HCT116 (cell line): Measurements from ENCODE around the gene CRHR1. TPM values are rescaled to one million over a fixed set of nuclear protein-coding genes. Genes with fewer than 3 reads are reported as not detected.

Experiments used
- ATAC-seq: fragments of 200-7000 bp; cut with Tn5 transposase; 2 replicates; pipeline ENCODE4 v1.9.1; 2020; ENCODE audit warnings: mild to moderate bottlenecking, moderate library complexity
- BruUV-seq: library from RNA; stranded (reverse); fragments of 400-500 nt; replicated peaks from 2 replicates; lab custom pipeline; 2021; lab: Mats Ljungman, UMichigan
- CTCF ChIA-PET: fragments of 300-600 bp; sonication (Branson Sonifier 250); formaldehyde crosslinking; loops from one replicate; lab custom pipeline; 2021; ENCODE audit warnings: antibody characterized with exemption; lab: Charles Lee
- POLR2A ChIA-PET: fragments of 300-600, 350-600 bp; sonication (Branson Sonifier 250); formaldehyde crosslinking; loops from one replicate; lab custom pipeline; 2021; ENCODE audit warnings: antibody characterized with exemption; lab: Charles Lee
- RAD21 ChIA-PET, 2 experiments: fragments of 300-600 bp; sonication (Branson Sonifier 250); formaldehyde crosslinking; loops; one replicate each; lab custom pipeline; 2023; ENCODE audit warnings: low total read pairs in 2 of 2; ENCODE audit not compliant: uncharacterized antibody in 2 of 2, unreplicated experiment in 2 of 2, low non-redundant PET in 1 of 2; lab: Charles Lee
- DNase-seq: peaks from one replicate; pipeline ENCODE4 v3.0.0-alpha.2; 2010; ENCODE audit warnings: low read depth, low spot score
- H2AFZ ChIP-seq: fragments of 200-600 bp; shearing (Covaris generic), sonication (generic); 2 replicates; pipeline ENCODE4 v1.6.1; 2017; ENCODE audit warnings: low read depth, mixed run types, mixed read lengths, antibody characterized with exemption, low read length; ENCODE audit not compliant: poor library complexity, severe bottlenecking
- H3K27ac ChIP-seq: 2 replicates; pipeline ENCODE4 v1.5.1; 2012; ENCODE audit warnings: low read depth, low read length
- H3K27me3 ChIP-seq: fragments of 200-600 bp; sonication (generic); 2 replicates; pipeline ENCODE4 v1.6.1; 2016; ENCODE audit warnings: mixed run types, low read length, mixed read lengths; ENCODE audit not compliant: insufficient read depth
- H3K36me3 ChIP-seq, 2 experiments: fragments of 200-500 bp in 1 of 2; fragments of 200-600 bp in 1 of 2; sonication (Bioruptor generic) in 1 of 2; sonication (generic) in 1 of 2; 2 replicates each; pipeline versions ENCODE4 v1.5.1 to v1.6.1; 2014 to 2016; ENCODE audit warnings: low read length in 2 of 2, inconsistent platforms in 1 of 2, mixed read lengths in 1 of 2, mixed run types in 1 of 2; ENCODE audit not compliant: insufficient read depth in 2 of 2, control insufficient read depth in 1 of 2
- H3K4me1 ChIP-seq, 2 experiments: fragments of 200-600 bp in 1 of 2; sonication (generic) in 1 of 2; 2 replicates each; pipeline versions ENCODE4 v1.5.1 to v1.6.1; 2012 to 2017; ENCODE audit warnings: low read length in 2 of 2, inconsistent platforms in 1 of 2, mild to moderate bottlenecking in 1 of 2, mixed read lengths in 1 of 2, mixed run types in 1 of 2, moderate library complexity in 1 of 2; ENCODE audit not compliant: insufficient read depth in 2 of 2, control insufficient read depth in 1 of 2
- H3K4me2 ChIP-seq: fragments of 200-600 bp; sonication (generic); 2 replicates; pipeline ENCODE4 v1.6.1; 2017; ENCODE audit warnings: mixed run types, low read length, mixed read lengths
- H3K4me3 ChIP-seq, 2 experiments: fragments of 200-600 bp in 1 of 2; sonication (generic) in 1 of 2; replicated peaks in 1 of 2; 2 replicates each; pipeline ENCODE4 v1.5.1; 2011 to 2016; ENCODE audit warnings: low read length in 2 of 2, control low read depth in 1 of 2, low read depth in 1 of 2, mild to moderate bottlenecking in 1 of 2, mixed read lengths in 1 of 2, mixed run types in 1 of 2
- H3K79me2 ChIP-seq: fragments of 200-600 bp; sonication (generic); 2 replicates; pipeline ENCODE4 v1.6.1; 2017; ENCODE audit warnings: mild to moderate bottlenecking, mixed run types, low read length, moderate library complexity, mixed read lengths; ENCODE audit not compliant: insufficient read depth
- H3K9ac ChIP-seq: fragments of 200-600 bp; sonication (generic); 2 replicates; pipeline ENCODE4 v1.6.1; 2016; ENCODE audit warnings: low read length, mixed read lengths
- H3K9me2 ChIP-seq: fragments of 200-600 bp; sonication (generic), shearing (Covaris generic); 2 replicates; pipeline ENCODE4 v1.6.1; 2017; ENCODE audit warnings: mixed run types, mild to moderate bottlenecking, moderate library complexity; ENCODE audit not compliant: insufficient read depth
- H3K9me3 ChIP-seq, 2 experiments: fragments of 200-500 bp in 1 of 2; fragments of 200-600 bp in 1 of 2; sonication (Bioruptor generic) in 1 of 2; sonication (generic) in 1 of 2; 2 replicates each; pipeline ENCODE4 v1.6.1; 2014 to 2017; ENCODE audit warnings: low read length in 2 of 2, mixed read lengths in 2 of 2, inconsistent platforms in 1 of 2, low read depth in 1 of 2, mild to moderate bottlenecking in 1 of 2, mixed run types in 1 of 2, moderate library complexity in 1 of 2; ENCODE audit not compliant: control insufficient read depth in 1 of 2, insufficient read depth in 1 of 2
- H4K20me1 ChIP-seq: fragments of 200-600 bp; sonication (generic), shearing (Covaris generic); 2 replicates; pipeline ENCODE4 v1.6.1; 2017; ENCODE audit warnings: mixed run types, mild to moderate bottlenecking, moderate library complexity; ENCODE audit not compliant: insufficient read depth
- ATF3 ChIP-seq: IDR thresholded peaks from 2 replicates; pipeline ENCODE4 v1.6.1; 2012
- CBX3 ChIP-seq: IDR thresholded peaks from 2 replicates; pipeline ENCODE4 v1.6.1; 2012; ENCODE audit warnings: low read depth
- CEBPB ChIP-seq: IDR thresholded peaks from 2 replicates; pipeline ENCODE4 v1.6.1; 2012; ENCODE audit warnings: low read depth
- CTCF ChIP-seq, 3 experiments: fragments of 200-600 bp in 1 of 3; sonication (generic) in 1 of 3; IDR thresholded peaks in 2 of 3; conservative IDR thresholded peaks in 1 of 3; 2 replicates each; pipeline ENCODE4 v1.5.1; 2012 to 2017; ENCODE audit warnings: low read depth in 2 of 3, low read length in 2 of 3, antibody characterized with exemption in 1 of 3, borderline replicate concordance in 1 of 3, control low read depth in 1 of 3, mild to moderate bottlenecking in 1 of 3, mixed read lengths in 1 of 3, mixed run types in 1 of 3, moderate library complexity in 1 of 3; ENCODE audit not compliant: insufficient read depth in 1 of 3
- EGR1 ChIP-seq: IDR thresholded peaks from 2 replicates; pipeline ENCODE4 v1.6.1; 2012; ENCODE audit warnings: low read depth
- ELF1 ChIP-seq: IDR thresholded peaks from 2 replicates; pipeline ENCODE4 v1.6.1; 2012; ENCODE audit warnings: low read depth, borderline replicate concordance
- EZH2 ChIP-seq: fragments of 200-600 bp; sonication (generic); IDR thresholded peaks from 2 replicates; pipeline ENCODE4 v1.6.1; 2017; ENCODE audit warnings: antibody characterized with exemption, mixed run types
- FOSL1 ChIP-seq: IDR thresholded peaks from 2 replicates; pipeline ENCODE4 v1.6.1; 2012; ENCODE audit warnings: low read depth
- MAX ChIP-seq: IDR thresholded peaks from 2 replicates; pipeline ENCODE4 v1.6.1; 2012
- POLR2A ChIP-seq: IDR thresholded peaks from 2 replicates; pipeline ENCODE4 v1.7.0; 2011; ENCODE audit warnings: borderline replicate concordance; ENCODE audit not compliant: insufficient read depth, insufficient read length; ENCODE audit errors: extremely low read depth
- POLR2AphosphoS5 ChIP-seq: IDR thresholded peaks from 2 replicates; pipeline ENCODE4 v1.6.1; 2011; ENCODE audit warnings: mild to moderate bottlenecking, low read depth, low read length, moderate library complexity
- REST ChIP-seq: IDR thresholded peaks from 2 replicates; pipeline ENCODE4 v1.6.1; 2012; ENCODE audit warnings: low read depth
- SIN3A ChIP-seq: IDR thresholded peaks from 2 replicates; pipeline ENCODE4 v1.6.1; 2012; ENCODE audit warnings: low read depth
- SP1 ChIP-seq: IDR thresholded peaks from 2 replicates; pipeline ENCODE4 v1.6.1; 2012; ENCODE audit warnings: low read depth
- SRF ChIP-seq: IDR thresholded peaks from 2 replicates; pipeline ENCODE4 v1.6.1; 2012; ENCODE audit warnings: low read depth
- TCF7L2 ChIP-seq: IDR thresholded peaks from 2 replicates; pipeline ENCODE4 v1.7.0; 2011; ENCODE audit warnings: borderline replicate concordance, inconsistent platforms; ENCODE audit not compliant: insufficient read depth, insufficient read length; ENCODE audit errors: extremely low read depth
- YY1 ChIP-seq: IDR thresholded peaks from 2 replicates; pipeline ENCODE4 v1.6.1; 2011; ENCODE audit warnings: low read length, low read depth, moderate library complexity, mild to moderate bottlenecking; ENCODE audit not compliant: insufficient replicate concordance; ENCODE audit errors: extremely low read depth
- ZBTB33 ChIP-seq: IDR thresholded peaks from 2 replicates; pipeline ENCODE4 v1.6.1; 2011; ENCODE audit warnings: mild to moderate bottlenecking, low read length, moderate library complexity; ENCODE audit not compliant: insufficient replicate concordance; ENCODE audit errors: extremely low read depth
- ZFX ChIP-seq: fragments of 450-650 bp; IDR thresholded peaks from 2 replicates; pipeline ENCODE4 v1.6.1; 2017
- ZNF274 ChIP-seq: fragments of 200-500 bp; sonication (Bioruptor generic); IDR thresholded peaks from 2 replicates; pipeline ENCODE4 v1.6.1; 2014; ENCODE audit warnings: mild to moderate bottlenecking, low read depth, low read length, inconsistent platforms
- intact Hi-C: fragments of 100-400 bp; cut with micrococcal nuclease; formaldehyde crosslinking; loops from 2 replicates; pipeline ENCODE4 v1.10.0; 2022
- total RNA-seq: library from RNA; stranded (reverse); gene quantifications from one replicate; pipeline ENCODE4 v1.2.1, GENCODE V29; 2021; ENCODE audit not compliant: unreplicated experiment

CRHR1 gene
- total RNA-seq, 1 experiment from 2014 or later, result 0.12 TPM

- POLR2A ChIA-PET, result no interaction called here
- Histone ChIP-seq H3K4me3 (no peak overlapping the region), H3K36me3 (no peaks in the 10 kb centered on the region), H3K79me2 (no peaks in the 10 kb centered on the region), H3K27ac (no peak overlapping the region)
- no peak for ATAC-seq
- TF ChIP-seq EZH2, result no peak
- TF ChIP-seq YY1, result no peak
- no peak for TF ChIP-seq TCF7L2
- TF ChIP-seq CBX3, result no peak
- no peak for TF ChIP-seq REST
- TF ChIP-seq ZFX, result no peak
- TF ChIP-seq SIN3A, result no peak
- no peak for TF ChIP-seq EGR1
- no peak for TF ChIP-seq MAX
- no peak for TF ChIP-seq CEBPB
- no peak for TF ChIP-seq SP1
- TF ChIP-seq POLR2A, result no peak
- no peak for TF ChIP-seq POLR2AphosphoS5
- TF ChIP-seq ELF1, result no peak
- no peak for TF ChIP-seq ZBTB33
- no peak for TF ChIP-seq SRF
- no peak for TF ChIP-seq CTCF (IDR thresholded peaks at IDR 0.05 in 2 of 3, conservative IDR thresholded peaks at IDR 0.05 in 1 of 3; ENCODE audit: borderline replicate concordance in 1 of 3, insufficient read depth in 1 of 3, low read depth in 2 of 3, low read length in 2 of 3)
- no peak for TF ChIP-seq ZNF274
- no peak for TF ChIP-seq FOSL1
- no peak for TF ChIP-seq ATF3
- TF ChIP-seq, all 23 proteins: peak for 0
- Histone ChIP-seq H3K4me2 (no peak overlapping the region), H3K9me3 (no peaks in the 10 kb centered on the region), H3K9ac (no peak overlapping the region), H3K9me2 (no peaks in the 10 kb centered on the region), H2AFZ (no peak overlapping the region), H4K20me1 (no peaks in the 10 kb centered on the region), H3K4me1 (peaks cover 0 to 7% of the 10 kb centered on the region in 2 experiments; a peak in 2 of 4 replicates), H3K27me3 (no peaks in the 10 kb centered on the region; the same call in 1 of the 2 replicates)
- DNase-seq, result no peak
- intact Hi-C loops, result no loop called here
- ChIA-PET CTCF (interaction anchor here (1.1 to 10.6 kb wide), 4 partner anchors 11 to 194 kb away, joined by 3 to 163 read pairs (median 4); no protein-coding TSS in a partner anchor), RAD21 (interaction anchor here in 1 of 2 experiments (1.0 kb wide), 1 partner anchor 195 kb away, joined by 3 read pairs; no protein-coding TSS in a partner anchor)
- no TSS peak for BruUV-seq
Measured at GRCh38 chr17:45835481-45835880, 51.4 kb downstream of the CRHR1 start.
